ENCODE data around the gene GMDS.

DNA sequence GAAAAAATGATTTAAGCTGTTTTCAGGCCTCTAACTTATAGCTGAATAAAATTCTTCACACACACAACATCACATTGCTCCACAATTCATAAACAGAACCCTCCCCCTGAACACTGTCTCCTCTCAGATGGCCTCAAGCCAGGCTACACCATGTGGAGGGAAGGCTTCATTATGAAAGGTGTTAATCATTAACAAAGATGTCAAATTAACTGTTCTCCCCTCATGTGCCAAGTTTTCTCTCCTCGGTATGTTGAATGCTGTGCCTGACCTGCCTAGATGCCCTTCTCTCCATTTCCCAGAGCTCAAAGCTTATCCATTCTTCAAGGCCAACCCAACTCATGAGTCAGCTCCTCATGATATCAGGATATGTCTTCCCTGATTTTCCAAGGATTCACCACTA lies 210.4 kb downstream of the GMDS start:
- TF ChIP-seq, protein P1, sequence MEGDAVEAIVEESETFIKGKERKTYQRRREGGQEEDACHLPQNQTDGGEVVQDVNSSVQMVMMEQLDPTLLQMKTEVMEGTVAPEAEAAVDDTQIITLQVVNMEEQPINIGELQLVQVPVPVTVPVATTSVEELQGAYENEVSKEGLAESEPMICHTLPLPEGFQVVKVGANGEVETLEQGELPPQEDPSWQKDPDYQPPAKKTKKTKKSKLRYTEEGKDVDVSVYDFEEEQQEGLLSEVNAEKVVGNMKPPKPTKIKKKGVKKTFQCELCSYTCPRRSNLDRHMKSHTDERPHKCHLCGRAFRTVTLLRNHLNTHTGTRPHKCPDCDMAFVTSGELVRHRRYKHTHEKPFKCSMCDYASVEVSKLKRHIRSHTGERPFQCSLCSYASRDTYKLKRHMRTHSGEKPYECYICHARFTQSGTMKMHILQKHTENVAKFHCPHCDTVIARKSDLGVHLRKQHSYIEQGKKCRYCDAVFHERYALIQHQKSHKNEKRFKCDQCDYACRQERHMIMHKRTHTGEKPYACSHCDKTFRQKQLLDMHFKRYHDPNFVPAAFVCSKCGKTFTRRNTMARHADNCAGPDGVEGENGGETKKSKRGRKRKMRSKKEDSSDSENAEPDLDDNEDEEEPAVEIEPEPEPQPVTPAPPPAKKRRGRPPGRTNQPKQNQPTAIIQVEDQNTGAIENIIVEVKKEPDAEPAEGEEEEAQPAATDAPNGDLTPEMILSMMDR (IDR thresholded peaks at IDR 0.05) = no peak
- TF ChIP-seq RFX5 (IDR thresholded peaks at IDR 0.05; ENCODE audit: low read length) (no peak), SMC3 (IDR thresholded peaks at IDR 0.05; ENCODE audit: low read depth, low read length) (no peak), POLR2AphosphoS5 (IDR thresholded peaks at IDR 0.05; ENCODE audit: low read depth, low read length) (no peak), EP300 (IDR thresholded peaks at IDR 0.05; ENCODE audit: borderline replicate concordance in 1 of 2, low read depth in 1 of 2, low read length in 1 of 2) (no peak), CHD2 (IDR thresholded peaks at IDR 0.05; ENCODE audit: low read length, partially characterized antibody) (no peak), YY1 (IDR thresholded peaks at IDR 0.05; ENCODE audit: low read depth) (no peak), EZH2phosphoT487 (IDR thresholded peaks at IDR 0.05; ENCODE audit: borderline replicate concordance, low read depth) (no peak)
- TF ChIP-seq, protein P2, sequence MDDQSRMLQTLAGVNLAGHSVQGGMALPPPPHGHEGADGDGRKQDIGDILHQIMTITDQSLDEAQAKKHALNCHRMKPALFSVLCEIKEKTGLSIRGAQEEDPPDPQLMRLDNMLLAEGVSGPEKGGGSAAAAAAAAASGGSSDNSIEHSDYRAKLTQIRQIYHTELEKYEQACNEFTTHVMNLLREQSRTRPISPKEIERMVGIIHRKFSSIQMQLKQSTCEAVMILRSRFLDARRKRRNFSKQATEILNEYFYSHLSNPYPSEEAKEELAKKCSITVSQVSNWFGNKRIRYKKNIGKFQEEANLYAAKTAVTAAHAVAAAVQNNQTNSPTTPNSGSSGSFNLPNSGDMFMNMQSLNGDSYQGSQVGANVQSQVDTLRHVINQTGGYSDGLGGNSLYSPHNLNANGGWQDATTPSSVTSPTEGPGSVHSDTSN (IDR thresholded peaks at IDR 0.05) = no peak
- TF ChIP-seq, protein P3, sequence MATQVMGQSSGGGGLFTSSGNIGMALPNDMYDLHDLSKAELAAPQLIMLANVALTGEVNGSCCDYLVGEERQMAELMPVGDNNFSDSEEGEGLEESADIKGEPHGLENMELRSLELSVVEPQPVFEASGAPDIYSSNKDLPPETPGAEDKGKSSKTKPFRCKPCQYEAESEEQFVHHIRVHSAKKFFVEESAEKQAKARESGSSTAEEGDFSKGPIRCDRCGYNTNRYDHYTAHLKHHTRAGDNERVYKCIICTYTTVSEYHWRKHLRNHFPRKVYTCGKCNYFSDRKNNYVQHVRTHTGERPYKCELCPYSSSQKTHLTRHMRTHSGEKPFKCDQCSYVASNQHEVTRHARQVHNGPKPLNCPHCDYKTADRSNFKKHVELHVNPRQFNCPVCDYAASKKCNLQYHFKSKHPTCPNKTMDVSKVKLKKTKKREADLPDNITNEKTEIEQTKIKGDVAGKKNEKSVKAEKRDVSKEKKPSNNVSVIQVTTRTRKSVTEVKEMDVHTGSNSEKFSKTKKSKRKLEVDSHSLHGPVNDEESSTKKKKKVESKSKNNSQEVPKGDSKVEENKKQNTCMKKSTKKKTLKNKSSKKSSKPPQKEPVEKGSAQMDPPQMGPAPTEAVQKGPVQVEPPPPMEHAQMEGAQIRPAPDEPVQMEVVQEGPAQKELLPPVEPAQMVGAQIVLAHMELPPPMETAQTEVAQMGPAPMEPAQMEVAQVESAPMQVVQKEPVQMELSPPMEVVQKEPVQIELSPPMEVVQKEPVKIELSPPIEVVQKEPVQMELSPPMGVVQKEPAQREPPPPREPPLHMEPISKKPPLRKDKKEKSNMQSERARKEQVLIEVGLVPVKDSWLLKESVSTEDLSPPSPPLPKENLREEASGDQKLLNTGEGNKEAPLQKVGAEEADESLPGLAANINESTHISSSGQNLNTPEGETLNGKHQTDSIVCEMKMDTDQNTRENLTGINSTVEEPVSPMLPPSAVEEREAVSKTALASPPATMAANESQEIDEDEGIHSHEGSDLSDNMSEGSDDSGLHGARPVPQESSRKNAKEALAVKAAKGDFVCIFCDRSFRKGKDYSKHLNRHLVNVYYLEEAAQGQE (IDR thresholded peaks at IDR 0.05; ENCODE audit: low read depth, low read length) = no peak

All from SK-N-SH (cell line).